Measurements from ENCODE around the gene DOK6. TPM values are rescaled to one million over a fixed set of nuclear protein-coding genes. Genes with fewer than 3 reads are reported as not detected.

Gene DOK6
- total and polyA plus RNA-seq, 2 of the 13 experiments (the other 11 are each of a cell fraction or from before 2014, with no cell fraction given), result 17.0 to 17.2 TPM

DNA sequence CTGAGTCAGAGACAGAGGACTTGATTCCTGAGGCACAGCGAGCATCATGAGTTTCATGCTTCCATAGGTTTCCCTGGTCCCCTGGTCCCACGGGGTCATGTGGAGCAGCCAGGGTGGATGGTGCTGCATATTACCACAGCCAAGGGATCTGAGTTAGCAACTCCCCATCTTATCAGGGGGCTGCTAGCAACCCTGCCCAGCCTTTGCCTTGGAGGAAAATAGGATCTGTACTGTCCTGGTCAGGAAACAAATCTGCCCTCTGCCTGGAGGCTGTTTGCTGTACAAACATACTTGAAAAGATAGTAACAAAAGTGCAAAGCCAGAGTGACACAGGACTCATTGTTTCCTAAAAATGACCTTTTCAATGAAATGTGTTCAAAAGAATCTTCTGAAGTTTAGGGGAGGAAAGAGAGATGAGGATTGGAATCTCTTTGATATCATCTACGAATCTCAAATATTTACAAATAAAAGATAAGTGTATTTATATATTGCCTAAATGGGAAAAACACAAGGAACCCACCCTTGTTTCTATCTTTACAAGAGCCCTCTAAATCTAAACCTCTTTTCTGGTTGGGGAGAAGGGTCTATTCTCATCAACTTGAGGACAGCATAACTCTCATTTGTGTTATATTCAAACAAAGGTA lies 352.2 kb downstream of the DOK6 start (continued):
- TF ChIP-seq RERE (CRISPR knock-in tag; IDR thresholded peaks at IDR 0.05; ENCODE audit: low read depth), result peak; percentile 93
- TF ChIP-seq TBX3 (IDR thresholded peaks at IDR 0.05; ENCODE audit: borderline replicate concordance), result peak; percentile 79; the same call in 1 of the 2 replicates
- no peak for TF ChIP-seq ZNF382 (CRISPR knock-in tag; IDR thresholded peaks at IDR 0.05; ENCODE audit: borderline replicate concordance)
- TF ChIP-seq, protein P1, sequence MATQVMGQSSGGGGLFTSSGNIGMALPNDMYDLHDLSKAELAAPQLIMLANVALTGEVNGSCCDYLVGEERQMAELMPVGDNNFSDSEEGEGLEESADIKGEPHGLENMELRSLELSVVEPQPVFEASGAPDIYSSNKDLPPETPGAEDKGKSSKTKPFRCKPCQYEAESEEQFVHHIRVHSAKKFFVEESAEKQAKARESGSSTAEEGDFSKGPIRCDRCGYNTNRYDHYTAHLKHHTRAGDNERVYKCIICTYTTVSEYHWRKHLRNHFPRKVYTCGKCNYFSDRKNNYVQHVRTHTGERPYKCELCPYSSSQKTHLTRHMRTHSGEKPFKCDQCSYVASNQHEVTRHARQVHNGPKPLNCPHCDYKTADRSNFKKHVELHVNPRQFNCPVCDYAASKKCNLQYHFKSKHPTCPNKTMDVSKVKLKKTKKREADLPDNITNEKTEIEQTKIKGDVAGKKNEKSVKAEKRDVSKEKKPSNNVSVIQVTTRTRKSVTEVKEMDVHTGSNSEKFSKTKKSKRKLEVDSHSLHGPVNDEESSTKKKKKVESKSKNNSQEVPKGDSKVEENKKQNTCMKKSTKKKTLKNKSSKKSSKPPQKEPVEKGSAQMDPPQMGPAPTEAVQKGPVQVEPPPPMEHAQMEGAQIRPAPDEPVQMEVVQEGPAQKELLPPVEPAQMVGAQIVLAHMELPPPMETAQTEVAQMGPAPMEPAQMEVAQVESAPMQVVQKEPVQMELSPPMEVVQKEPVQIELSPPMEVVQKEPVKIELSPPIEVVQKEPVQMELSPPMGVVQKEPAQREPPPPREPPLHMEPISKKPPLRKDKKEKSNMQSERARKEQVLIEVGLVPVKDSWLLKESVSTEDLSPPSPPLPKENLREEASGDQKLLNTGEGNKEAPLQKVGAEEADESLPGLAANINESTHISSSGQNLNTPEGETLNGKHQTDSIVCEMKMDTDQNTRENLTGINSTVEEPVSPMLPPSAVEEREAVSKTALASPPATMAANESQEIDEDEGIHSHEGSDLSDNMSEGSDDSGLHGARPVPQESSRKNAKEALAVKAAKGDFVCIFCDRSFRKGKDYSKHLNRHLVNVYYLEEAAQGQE (IDR thresholded peaks at IDR 0.05; ENCODE audit: borderline replicate concordance in 1 of 2, low read depth in 1 of 2, low read length in 2 of 2), result peak in 1 of 2 experiments; percentile 52; a peak in 1 of 4 replicates
- TF ChIP-seq STAG1 (CRISPR knock-in tag; IDR thresholded peaks at IDR 0.05), result peak; percentile 44
- TF ChIP-seq PCBP1 (IDR thresholded peaks at IDR 0.05; ENCODE audit: borderline replicate concordance, low read depth, low read length), result no peak
- no peak for TF ChIP-seq KAT7 (CRISPR knock-in tag; IDR thresholded peaks at IDR 0.05; ENCODE audit: borderline replicate concordance)
- no peak for TF ChIP-seq TGIF2 (CRISPR knock-in tag; IDR thresholded peaks at IDR 0.05)
- TF ChIP-seq ZNF512 (CRISPR knock-in tag; IDR thresholded peaks at IDR 0.05), result no peak
